Mammary epithelial cell (primary cell): Measurements from ENCODE around the gene TMEM89.

Experiments
- CTCF ChIP-seq, 2 donors: IDR thresholded peaks in 1 of 2; conservative IDR thresholded peaks in 1 of 2; 2 replicates each; pipeline ENCODE4 v1.5.1; 2011 to 2012; ENCODE audit warnings: inconsistent platforms in 2 of 2, low read length in 2 of 2, mild to moderate bottlenecking in 2 of 2, control low read depth in 1 of 2, low read depth in 1 of 2; ENCODE audit not compliant: insufficient read depth in 1 of 2; ENCODE audit errors: extremely low read depth in 1 of 2
- EZH2 ChIP-seq: IDR thresholded peaks from 2 replicates; pipeline ENCODE4 v1.6.1; 2012; ENCODE audit warnings: low read length, inconsistent platforms, borderline replicate concordance

GRCh38 chr3:48635222-48636021 is 13.9 kb upstream of the TMEM89 start, which contains the start of gene SLC26A6:
- TF ChIP-seq CTCF (conservative IDR thresholded peaks at IDR 0.05 in 1 of 2, IDR thresholded peaks at IDR 0.05 in 1 of 2; ENCODE audit: extremely low read depth in 1 of 2, insufficient read depth in 1 of 2, low read depth in 1 of 2, low read length in 2 of 2) (peak; percentile 40 to 67), EZH2 (no peak)
